Ishikawa (cell line): ENCODE data around the gene P2RX6.

Experiments
- CEBPB ChIP-seq: IDR thresholded peaks from 2 replicates; pipeline ENCODE4 v1.6.1; 2012
- CREB1 ChIP-seq: IDR thresholded peaks from 2 replicates; pipeline ENCODE4 v1.6.1; 2012; ENCODE audit warnings: low read depth
- EGR1 ChIP-seq: IDR thresholded peaks from 2 replicates; pipeline ENCODE4 v1.6.1; 2012
- EP300 ChIP-seq: IDR thresholded peaks from 2 replicates; pipeline ENCODE4 v1.6.1; 2012; ENCODE audit warnings: borderline replicate concordance
- FOXM1 ChIP-seq: IDR thresholded peaks from 2 replicates; pipeline ENCODE4 v1.6.1; 2012; ENCODE audit warnings: low read depth, borderline replicate concordance
- NFIC ChIP-seq: IDR thresholded peaks from 2 replicates; pipeline ENCODE4 v1.6.1; 2012
- RAD21 ChIP-seq: IDR thresholded peaks from 2 replicates; pipeline ENCODE4 v1.6.1; 2012; ENCODE audit warnings: low read depth
- TAF1 ChIP-seq: IDR thresholded peaks from 2 replicates; pipeline ENCODE4 v1.6.1; 2012; ENCODE audit warnings: low read depth, mild to moderate bottlenecking
- TCF12 ChIP-seq: IDR thresholded peaks from 2 replicates; pipeline ENCODE4 v1.6.1; 2012; ENCODE audit warnings: low read depth
- TEAD4 ChIP-seq: IDR thresholded peaks from 2 replicates; pipeline ENCODE4 v1.6.1; 2012
- USF1 ChIP-seq: IDR thresholded peaks from 2 replicates; pipeline ENCODE4 v1.6.1; 2012
- YY1 ChIP-seq: IDR thresholded peaks from 2 replicates; pipeline ENCODE4 v1.6.1; 2012; ENCODE audit warnings: low read depth
- ZBTB7A ChIP-seq: IDR thresholded peaks from 2 replicates; pipeline ENCODE4 v1.6.1; 2012; ENCODE audit warnings: low read depth
- TF ChIP-seq, protein P1 (sequence below): IDR thresholded peaks from 2 replicates; pipeline ENCODE4 v1.6.1; 2012
- TF ChIP-seq, protein P2 (sequence below): IDR thresholded peaks from 2 replicates; pipeline ENCODE4 v1.6.1; 2012; ENCODE audit warnings: low read depth, mild to moderate bottlenecking

P2RX6 gene

DNA sequence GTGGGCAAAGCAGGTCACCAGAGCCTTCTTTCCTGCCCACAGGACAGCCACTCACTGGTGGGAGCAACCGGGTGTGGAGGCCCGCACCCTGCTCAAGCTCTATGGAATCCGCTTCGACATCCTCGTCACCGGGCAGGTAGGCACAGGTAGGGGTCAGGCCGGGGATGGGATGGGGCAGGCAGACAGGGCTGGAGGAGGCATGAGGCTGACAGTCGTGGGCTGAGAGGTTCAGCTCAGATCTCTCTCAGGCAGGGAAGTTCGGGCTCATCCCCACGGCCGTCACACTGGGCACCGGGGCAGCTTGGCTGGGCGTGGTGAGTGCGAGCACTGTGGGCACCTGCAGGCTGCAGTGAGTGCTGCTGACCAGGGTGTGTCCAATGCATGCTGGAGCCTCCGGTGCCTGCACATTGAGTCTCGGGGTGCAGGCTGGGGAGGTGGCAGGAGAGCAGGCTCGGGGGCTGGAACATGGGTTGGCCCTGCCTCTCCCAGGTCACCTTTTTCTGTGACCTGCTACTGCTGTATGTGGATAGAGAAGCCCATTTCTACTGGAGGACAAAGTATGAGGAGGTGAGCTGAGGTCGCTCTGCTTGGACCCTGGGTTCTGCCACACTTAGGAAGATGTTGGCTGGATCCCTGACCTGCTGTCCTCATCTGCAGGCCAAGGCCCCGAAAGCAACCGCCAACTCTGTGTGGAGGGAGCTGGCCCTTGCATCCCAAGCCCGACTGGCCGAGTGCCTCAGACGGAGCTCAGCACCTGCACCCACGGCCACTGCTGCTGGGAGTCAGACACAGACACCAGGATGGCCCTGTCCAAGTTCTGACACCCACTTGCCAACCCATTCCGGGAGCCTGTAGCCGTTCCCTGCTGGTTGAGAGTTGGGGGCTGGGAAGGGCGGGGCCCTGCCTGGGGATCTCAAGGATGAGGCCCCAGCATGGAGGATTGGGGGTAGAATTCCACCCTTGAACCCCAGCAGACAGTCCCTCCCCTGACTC, 11.1 kb downstream of the P2RX6 start:
- no peak for TF ChIP-seq YY1
- no peak for TF ChIP-seq NFIC
- TF ChIP-seq, protein P1, sequence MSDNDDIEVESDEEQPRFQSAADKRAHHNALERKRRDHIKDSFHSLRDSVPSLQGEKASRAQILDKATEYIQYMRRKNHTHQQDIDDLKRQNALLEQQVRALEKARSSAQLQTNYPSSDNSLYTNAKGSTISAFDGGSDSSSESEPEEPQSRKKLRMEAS: no peak
- TF ChIP-seq USF1: no peak
- TF ChIP-seq TCF12: no peak
- TF ChIP-seq CREB1: no peak

- TF ChIP-seq CREB1: no peak
- TF ChIP-seq CEBPB: no peak
- no peak for TF ChIP-seq YY1
- TF ChIP-seq TCF12: no peak
- TF ChIP-seq ZBTB7A: no peak
- TF ChIP-seq, protein P2, sequence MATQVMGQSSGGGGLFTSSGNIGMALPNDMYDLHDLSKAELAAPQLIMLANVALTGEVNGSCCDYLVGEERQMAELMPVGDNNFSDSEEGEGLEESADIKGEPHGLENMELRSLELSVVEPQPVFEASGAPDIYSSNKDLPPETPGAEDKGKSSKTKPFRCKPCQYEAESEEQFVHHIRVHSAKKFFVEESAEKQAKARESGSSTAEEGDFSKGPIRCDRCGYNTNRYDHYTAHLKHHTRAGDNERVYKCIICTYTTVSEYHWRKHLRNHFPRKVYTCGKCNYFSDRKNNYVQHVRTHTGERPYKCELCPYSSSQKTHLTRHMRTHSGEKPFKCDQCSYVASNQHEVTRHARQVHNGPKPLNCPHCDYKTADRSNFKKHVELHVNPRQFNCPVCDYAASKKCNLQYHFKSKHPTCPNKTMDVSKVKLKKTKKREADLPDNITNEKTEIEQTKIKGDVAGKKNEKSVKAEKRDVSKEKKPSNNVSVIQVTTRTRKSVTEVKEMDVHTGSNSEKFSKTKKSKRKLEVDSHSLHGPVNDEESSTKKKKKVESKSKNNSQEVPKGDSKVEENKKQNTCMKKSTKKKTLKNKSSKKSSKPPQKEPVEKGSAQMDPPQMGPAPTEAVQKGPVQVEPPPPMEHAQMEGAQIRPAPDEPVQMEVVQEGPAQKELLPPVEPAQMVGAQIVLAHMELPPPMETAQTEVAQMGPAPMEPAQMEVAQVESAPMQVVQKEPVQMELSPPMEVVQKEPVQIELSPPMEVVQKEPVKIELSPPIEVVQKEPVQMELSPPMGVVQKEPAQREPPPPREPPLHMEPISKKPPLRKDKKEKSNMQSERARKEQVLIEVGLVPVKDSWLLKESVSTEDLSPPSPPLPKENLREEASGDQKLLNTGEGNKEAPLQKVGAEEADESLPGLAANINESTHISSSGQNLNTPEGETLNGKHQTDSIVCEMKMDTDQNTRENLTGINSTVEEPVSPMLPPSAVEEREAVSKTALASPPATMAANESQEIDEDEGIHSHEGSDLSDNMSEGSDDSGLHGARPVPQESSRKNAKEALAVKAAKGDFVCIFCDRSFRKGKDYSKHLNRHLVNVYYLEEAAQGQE: no peak
- TF ChIP-seq NFIC: no peak
- no peak for TF ChIP-seq TEAD4
- TF ChIP-seq, protein P1: no peak
- no peak for TF ChIP-seq RAD21
- TF ChIP-seq EP300: no peak
These were observed 12.1 kb downstream of the P2RX6 start for GRCh38 chr22:21026783-21027692.

GRCh38 chr22:21028277-21029251, 13.6 kb downstream of the P2RX6 start:
- TF ChIP-seq YY1 (no peak), FOXM1 (no peak), CEBPB (no peak), TCF12 (no peak), CREB1 (no peak), RAD21 (no peak), TEAD4 (no peak), NFIC (no peak)
- TF ChIP-seq, protein P1: no peak

- TF ChIP-seq TEAD4: no peak
- TF ChIP-seq EGR1: no peak
- no peak for TF ChIP-seq CREB1
- no peak for TF ChIP-seq FOXM1
- no peak for TF ChIP-seq TAF1
- TF ChIP-seq USF1: no peak
- TF ChIP-seq EP300: no peak
These were observed 14.6 kb downstream of the P2RX6 start for GRCh38 chr22:21029486-21030025.

- TF ChIP-seq CREB1 (no peak), YY1 (no peak), FOXM1 (no peak), TAF1 (no peak), EP300 (no peak), TEAD4 (no peak), EGR1 (no peak), NFIC (no peak)
- TF ChIP-seq, protein P2: no peak
These were observed 15.1 kb downstream of the P2RX6 start for GRCh38 chr22:21030032-21030431.
